CD4-positive, alpha-beta T cell treated with Interleukin-12 subunit alpha and Interleukin-12 subunit beta, for 1 hour (primary cell): ENCODE results near the gene GLI3.

Experiments used
- DNase-seq: peaks from one replicate; pipeline ENCODE4 v3.0.0-alpha.2; 2020

The GLI3 gene

GRCh38 chr7:42235741-42236161 is 1.3 kb downstream of the GLI3 start:
- DNase-seq, result no peak

- no peak for DNase-seq
Measured at GRCh38 chr7:42234736-42235135, 2.3 kb downstream of the GLI3 start.

DNA sequence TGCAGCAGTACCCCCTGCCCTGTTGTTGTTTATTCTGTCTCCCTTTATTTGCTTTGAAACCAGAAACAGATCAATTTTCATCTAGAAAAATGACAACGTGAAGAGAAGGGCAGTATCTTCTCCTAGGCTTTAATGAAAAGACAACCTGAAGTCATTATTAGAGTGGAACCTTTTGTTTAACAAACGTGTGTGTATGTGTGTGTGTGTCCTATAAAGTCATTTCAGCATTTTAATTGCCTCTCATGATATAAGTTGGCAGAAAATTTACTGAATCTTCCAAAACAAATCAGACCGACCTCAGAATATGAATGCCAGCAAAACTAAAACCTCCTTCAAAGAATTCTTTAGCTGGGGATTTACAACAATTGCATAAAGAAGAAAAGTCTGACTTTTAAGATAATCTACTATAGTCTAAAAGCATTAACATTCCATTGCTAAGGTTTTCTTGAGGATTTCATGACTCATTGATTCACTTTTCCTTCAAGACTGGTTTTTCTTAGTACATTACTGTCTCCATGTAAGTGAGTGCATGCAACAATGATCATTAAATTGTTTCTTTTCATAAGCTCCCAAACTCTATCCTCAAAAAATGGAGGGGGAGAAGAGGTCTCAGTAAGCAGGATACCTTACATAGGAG is 3.2 kb downstream of the GLI3 start:
- no peak for DNase-seq

DNA sequence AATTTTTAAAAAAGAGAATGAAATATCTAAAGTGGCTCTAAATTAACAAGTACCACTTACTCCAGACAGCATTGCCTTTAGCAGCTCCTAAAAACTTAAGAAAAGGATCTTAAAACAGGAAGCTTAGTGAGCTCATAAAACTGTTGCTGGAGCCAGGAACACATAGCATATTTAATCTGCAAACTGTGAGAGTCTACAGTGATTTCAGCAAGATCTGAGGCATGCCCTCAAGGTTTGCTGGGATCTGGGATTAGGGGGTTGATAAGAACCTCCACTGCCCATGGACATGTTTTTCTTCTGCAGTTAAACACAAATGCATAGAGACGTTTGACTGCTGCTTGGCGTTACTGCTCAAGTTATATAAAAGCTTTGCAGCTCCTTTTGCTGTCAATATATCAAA is 3.8 kb downstream of the GLI3 start:
- DNase-seq, result no peak

DNA sequence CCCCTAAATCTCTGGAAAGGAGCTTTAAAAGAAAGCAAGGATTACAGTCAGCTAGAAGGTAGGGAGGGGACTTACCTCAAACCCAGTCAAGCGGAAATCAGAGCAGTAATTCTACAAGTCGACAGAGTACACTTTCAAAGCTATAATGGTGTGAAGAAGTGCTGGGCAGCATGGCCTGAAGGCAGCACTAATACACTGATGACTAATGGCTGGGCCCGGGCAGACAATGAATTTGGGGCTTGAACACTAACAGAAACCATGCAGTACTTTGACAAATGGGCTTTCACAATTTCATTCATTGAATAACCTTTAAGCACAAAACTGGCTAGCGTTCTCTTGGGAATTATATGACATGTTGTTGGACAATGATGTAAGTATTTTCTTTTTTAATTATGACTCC is 4.7 kb downstream of the GLI3 start:
- DNase-seq, result no peak

DNA sequence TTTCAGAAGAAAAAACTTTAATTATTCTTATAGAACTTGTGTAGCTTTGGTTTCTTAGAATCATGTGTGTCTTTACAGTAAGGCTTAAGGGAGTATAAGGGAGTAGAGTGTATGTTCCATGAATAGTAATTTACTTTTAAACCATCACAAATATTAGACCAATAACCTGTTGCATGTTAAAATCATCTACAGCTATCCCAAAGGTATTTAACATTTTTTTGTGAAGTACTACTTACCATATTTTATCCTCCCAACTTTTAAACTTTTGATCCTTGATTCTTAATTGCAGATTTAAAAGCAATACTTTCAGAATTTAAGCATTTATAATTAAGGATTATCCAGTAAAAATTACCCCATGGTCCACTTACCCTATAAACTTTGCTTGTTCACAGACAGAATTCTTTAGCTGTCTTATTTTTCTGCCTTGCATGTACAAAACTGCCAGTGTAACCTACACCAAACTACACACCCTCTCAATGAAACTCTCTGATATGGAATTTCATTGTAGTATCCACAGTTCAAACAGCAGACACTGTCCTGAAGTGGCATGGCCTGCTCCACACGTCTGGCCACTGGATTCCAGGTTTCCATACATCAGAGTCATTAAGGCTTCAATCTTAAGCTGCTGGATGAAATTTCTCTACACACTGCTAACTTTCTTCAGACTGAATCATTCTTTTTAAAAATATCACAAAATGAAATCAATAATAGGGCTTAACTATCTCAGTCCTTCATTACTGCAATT is 5.8 kb downstream of the GLI3 start:
- DNase-seq, result no peak

- DNase-seq, result no peak
Measured at GRCh38 chr7:42227936-42228591, 8.9 kb downstream of the GLI3 start.

DNA sequence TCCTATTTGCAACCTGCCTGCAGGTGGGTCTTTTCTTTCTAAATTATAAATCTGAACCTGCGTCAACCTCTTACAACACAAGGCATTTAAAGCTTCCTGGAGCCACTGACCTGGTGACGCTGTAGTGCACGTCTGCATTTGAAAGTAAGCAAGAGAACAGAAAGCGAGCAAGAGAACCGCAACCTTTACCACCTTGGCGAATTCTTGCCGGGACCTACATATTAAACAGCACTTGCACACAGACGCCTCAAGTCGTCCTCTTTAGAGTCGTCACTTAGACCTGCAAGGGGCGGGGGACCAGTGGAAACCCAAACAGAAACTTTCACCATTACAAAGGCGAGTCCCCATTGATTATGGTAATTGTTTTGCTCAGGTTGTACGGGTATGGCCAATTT is 9.5 kb downstream of the GLI3 start:
- DNase-seq, result no peak

- no peak for DNase-seq
Measured at GRCh38 chr7:42227021-42227420, 10.0 kb downstream of the GLI3 start.

DNA sequence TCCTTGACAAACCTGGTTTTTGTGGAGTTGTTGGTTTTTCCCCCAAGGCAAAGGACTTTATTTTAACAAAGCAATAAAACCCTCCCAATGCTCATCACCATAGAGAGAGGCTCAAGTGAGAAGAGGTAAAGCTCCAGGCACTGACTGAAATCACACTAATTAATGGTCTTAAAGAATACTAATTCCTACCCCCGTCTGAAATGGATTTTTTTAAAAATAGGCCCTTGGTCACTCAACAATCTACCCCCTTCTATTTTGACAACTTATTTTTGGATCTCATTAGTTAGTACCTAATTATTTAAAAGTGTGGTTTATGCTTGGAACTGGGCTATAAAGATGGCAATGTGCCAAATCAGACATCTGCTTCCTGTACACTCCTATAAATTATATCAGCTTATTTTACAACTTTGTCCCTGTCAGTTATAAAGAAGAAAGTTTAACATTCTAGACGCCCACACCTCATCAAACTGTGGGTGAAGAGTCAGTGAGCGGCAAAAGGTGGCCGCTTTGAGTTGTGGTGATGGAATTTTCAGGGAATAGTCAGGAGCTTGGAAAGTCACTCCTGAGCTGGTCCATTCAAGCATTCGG is 10.6 kb downstream of the GLI3 start:
- DNase-seq, result no peak

- no peak for DNase-seq
Measured at GRCh38 chr7:42224391-42225003, 12.5 kb downstream of the GLI3 start.

GRCh38 chr7:42222891-42223290 is 14.1 kb downstream of the GLI3 start:
- no peak for DNase-seq

DNA sequence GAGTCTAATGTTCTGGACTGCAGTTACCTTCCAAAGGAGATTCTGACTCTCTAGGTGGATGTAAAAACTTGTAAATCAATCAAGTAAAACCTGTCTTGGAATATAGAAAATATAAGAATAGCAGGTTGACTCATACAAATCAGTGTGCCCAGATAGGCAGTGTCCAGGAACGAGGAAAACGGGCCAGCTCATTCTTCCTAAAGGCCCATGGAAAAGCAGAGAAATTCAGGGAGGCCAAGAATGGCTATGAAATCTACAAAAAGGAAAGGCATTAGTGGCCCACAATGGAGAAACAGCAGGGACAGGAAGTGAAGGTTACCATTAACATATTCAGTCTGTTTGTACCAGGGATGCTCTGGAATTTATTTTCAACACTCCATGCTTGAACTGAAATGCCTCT is 14.9 kb downstream of the GLI3 start:
- DNase-seq, result no peak

- DNase-seq, result no peak
Measured at GRCh38 chr7:42221304-42221703, 15.7 kb downstream of the GLI3 start.

DNA sequence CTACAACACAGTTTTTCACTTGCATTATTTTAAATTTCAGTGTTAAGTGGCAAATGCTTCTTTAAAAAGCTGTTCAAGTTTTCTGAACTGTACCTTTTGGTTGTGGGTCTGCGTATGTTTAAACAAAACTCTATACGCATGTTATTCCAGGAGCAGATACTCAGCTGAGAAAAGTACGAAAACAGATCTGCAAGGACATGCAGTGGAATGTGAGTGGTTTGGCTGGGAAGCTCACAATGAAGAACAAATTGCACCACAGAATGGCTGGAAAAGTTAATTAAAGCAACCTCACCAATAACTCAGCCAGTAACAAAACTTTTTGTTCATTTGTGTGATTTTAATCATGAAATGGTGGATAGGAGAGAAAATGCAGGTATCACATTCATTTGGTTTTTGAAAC is 17.6 kb downstream of the GLI3 start:
- DNase-seq, result no peak

GRCh38 chr7:42218248-42218647 is 18.8 kb downstream of the GLI3 start:
- no peak for DNase-seq

DNA sequence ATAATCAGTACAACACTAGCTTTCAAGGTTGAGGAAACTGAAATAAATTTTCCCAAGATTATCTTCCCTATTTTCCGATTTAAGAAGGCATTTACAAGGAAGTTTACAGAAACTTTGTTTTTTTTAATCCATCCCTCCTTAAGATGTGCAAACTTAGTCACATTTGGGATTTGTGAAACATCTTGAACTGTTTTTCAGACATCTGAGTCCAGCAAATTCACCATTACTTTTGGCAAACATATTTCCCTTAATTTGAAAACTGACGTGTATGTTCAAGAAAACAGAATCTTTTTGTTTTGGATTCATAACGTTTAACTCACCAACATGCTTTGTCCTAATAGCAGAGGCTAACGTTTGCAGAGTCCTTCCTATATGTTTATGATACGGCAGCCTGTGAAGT is 19.5 kb downstream of the GLI3 start:
- no peak for DNase-seq

DNA sequence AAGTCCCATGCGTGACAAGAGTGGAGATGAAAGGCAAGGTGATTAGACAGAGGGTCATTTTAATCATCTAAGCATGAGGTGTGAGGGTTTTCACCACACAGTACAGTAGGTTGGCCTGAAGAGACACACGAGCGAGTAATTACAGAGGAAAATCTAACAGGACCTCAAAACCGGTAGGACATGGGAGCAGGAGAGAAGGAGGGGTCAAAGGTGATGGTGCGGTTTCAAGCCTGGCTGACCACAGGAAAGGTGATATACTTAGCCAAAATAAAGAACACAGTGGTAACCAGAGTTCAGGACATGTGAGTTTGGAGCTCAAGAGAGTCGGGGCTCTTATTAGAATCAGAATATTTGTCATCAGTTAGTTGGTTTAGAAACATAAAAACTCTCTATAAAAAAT is 20.0 kb downstream of the GLI3 start:
- no peak for DNase-seq

- DNase-seq, result no peak
Measured at GRCh38 chr7:42214060-42214679, 22.8 kb downstream of the GLI3 start.

DNA sequence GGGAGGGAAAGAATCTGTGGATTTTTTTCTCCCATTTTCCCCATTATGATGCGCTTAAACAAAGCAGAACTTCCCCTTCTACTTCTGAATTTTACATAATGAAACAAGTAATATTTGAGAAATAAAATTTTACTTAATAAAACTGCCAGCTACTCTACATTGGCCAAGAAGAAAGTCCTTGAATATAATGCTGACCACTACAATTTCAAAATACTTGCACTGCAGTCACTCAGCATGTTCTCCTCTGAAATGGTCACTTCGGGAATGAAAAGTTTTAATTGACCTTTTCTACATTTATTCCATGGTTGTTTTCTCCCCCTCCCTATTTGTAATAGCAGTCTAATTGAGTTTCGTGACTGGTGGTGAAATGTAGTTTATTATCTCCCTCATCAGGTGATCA is 23.9 kb downstream of the GLI3 start:
- DNase-seq, result no peak

DNA sequence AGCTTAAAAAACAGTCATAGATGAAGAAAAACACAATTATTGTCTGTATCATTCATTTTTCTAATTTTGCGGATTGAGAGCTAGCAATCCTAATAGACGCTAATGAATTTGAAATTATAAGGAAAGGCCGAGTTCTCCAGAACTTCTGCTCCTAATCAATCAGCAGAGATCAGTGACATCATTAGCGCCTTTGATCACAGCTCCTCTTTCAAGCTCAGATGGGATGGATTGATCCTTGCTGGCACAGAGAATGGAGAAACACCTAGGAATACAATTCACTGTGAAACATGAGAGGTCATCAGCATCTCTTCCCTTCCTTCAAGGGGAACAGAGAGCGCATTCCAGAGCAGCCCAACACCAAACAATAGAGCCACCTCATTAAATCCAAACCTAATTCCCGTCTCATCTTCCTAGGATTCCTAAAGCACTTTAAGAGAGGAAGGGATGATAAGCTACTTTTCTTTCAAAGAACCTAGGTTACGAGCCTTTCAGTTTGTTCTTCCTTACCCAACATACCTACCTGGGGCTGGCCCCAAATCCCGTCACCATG is 24.4 kb downstream of the GLI3 start:
- no peak for DNase-seq

- DNase-seq, result no peak
Measured at GRCh38 chr7:42211938-42212337, 25.1 kb downstream of the GLI3 start.

GRCh38 chr7:42210779-42211178 is 26.2 kb downstream of the GLI3 start:
- DNase-seq, result no peak
